22Rv1 (cell line): Measurements from ENCODE around the gene PLB1.

ENCODE experiments used
- H3K27ac ChIP-seq: fragments of 450-650 bp; 2 replicates; pipeline ENCODE4 v1.5.1; 2017
- ZFX ChIP-seq: fragments of 450-650 bp; IDR thresholded peaks from 2 replicates; pipeline ENCODE4 v1.6.1; 2017; ENCODE audit warnings: antibody characterized with exemption, borderline replicate concordance
- TF ChIP-seq, protein P1 (sequence below): fragments of 450-650 bp; IDR thresholded peaks from 2 replicates; pipeline ENCODE4 v1.5.1; 2017; ENCODE audit warnings: mild to moderate bottlenecking

Gene PLB1

GRCh38 chr2:28621172-28622100, 125.6 kb downstream of the PLB1 start:
- H3K27ac ChIP-seq = no peak overlapping the region
- TF ChIP-seq ZFX = no peak
- TF ChIP-seq, protein P1, sequence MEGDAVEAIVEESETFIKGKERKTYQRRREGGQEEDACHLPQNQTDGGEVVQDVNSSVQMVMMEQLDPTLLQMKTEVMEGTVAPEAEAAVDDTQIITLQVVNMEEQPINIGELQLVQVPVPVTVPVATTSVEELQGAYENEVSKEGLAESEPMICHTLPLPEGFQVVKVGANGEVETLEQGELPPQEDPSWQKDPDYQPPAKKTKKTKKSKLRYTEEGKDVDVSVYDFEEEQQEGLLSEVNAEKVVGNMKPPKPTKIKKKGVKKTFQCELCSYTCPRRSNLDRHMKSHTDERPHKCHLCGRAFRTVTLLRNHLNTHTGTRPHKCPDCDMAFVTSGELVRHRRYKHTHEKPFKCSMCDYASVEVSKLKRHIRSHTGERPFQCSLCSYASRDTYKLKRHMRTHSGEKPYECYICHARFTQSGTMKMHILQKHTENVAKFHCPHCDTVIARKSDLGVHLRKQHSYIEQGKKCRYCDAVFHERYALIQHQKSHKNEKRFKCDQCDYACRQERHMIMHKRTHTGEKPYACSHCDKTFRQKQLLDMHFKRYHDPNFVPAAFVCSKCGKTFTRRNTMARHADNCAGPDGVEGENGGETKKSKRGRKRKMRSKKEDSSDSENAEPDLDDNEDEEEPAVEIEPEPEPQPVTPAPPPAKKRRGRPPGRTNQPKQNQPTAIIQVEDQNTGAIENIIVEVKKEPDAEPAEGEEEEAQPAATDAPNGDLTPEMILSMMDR = peak; percentile 66

DNA sequence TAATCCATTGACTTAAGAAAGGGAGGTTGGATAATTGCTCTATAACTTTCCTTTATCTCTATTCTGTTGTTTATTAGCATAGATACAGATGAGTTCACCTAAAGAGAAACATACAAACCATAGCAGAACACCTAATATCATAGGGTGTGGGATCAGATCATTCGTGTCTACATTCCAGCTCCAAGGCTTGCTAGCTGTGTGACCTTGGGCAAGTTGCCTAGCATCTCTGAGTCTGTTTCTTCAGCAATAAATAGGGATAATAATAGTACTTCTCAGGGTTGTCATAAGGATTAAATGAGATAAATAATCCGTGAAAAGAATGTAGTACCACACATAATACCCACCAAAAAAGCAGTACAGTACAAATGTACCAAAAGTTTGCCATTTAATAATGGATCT, 126.2 kb downstream of the PLB1 start:
- TF ChIP-seq, protein P1 = no peak
- no peak for TF ChIP-seq ZFX
- H3K27ac ChIP-seq = no peak overlapping the region

DNA sequence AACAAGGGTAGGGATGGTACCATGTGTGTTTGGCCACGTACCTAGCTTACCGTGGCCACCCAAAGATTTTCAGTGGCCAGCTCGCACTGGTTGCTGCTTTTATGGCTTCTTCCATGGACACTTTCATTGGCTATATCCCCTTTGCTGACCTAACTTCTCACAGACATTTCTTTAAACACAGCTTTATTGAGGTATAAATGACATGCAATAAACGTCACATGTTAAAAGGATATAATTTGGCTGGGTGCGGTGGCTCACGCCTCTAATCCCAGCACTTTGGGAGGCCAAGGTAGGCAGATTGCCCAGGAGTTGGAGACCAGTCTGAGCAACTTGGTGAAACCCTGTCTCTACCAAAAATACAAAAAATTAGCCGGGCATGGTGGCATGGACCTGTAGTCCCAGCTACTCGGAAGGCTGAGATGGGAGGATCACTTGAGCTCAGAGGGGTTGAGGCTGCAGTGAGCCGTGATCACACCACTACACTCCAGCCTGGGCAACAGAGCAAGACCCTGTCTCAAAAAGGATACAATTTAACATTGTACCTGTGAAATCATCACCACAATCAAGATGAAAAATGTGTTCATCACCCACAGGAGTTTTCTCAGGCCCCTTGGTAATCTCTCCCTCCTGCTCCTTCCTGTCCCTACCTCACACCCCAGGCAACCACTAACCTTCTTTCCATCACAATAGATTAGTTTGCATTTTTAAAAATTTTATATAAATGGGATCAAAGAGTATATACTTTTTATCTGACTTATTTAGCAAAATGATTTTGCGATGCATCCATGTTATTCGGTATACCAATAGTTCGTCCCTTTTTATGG, 127.9 kb downstream of the PLB1 start:
- no peak overlapping the region for H3K27ac ChIP-seq

GRCh38 chr2:28624436-28624792, 128.6 kb downstream of the PLB1 start:
- no peak overlapping the region for H3K27ac ChIP-seq
- TF ChIP-seq, protein P1 = no peak

More for the DNA sequence above, 127.9 kb downstream of the PLB1 start:
- no peak for TF ChIP-seq ZFX
- TF ChIP-seq, protein P1 = no peak

DNA sequence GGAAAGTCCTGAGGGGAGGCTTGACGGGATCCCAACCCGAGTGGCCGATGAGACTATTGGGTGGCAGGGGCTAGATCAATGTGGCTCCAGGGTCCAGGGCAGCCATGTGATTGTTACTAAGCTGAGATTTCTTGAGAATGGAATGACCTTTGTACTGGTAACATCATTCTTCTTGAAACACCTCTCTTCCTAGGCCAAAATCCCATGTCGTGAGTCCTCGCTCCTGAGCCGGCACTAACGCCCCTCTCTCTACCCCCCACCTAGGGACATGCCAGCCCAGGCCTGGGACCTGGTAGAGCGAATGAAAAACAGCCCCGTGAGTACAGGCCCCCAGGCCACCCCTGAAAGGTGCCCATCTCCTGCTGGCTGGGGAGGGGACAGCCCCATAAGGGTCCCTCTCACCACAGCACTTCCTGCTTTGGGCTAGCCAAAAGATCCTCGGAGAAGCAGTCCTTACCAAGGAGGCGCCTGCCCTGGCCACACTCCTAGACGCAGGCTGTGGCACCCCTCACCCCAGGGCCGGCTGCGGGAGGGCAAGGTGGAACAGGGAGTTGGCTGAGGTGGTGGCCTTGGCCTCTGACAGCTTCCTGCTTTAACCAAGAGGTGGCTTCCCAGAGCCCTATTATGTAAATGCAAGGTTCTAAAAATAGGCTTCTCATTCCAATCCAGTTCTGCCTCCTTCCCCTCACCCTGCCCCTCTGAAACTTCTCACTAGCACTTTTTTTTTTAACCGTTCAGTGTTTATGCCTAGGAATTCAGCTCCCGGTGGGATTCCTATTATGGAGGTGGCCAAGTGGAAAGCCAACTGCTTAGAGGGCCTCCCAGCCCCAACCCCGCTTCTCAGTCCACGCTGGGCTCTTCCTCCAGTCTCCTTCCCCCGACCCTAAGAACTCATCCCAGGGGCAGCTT, 129.2 kb downstream of the PLB1 start:
- H3K27ac ChIP-seq = no peak overlapping the region
- no peak for TF ChIP-seq ZFX

GRCh38 chr2:28626376-28626775, 130.5 kb downstream of the PLB1 start:
- TF ChIP-seq, protein P1 = no peak
- TF ChIP-seq ZFX = no peak
- no peak overlapping the region for H3K27ac ChIP-seq

DNA sequence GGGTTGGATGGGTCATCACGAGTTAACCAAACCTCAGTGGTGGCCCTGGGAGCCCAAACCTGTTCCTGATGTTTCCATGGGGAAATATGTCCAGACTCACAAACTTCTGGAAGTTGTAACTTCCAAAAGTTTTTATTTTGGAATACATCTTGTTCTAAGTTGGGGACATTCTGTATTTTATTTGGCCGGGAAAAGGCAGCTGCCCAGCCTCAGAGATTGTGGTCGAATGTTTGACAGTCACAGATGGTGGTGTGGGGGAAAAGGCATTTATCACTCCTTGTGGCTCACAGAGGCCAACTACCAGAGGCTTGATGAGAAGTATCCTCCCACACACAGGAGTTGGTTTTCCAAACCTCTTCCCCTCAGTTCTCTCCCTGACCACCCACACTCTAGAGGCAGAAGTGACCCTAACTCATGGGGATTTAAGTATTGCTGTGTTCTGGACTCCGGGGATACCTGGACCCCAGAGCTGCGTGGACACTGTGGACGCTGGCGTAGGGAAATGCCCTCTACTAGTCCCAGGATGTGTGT, 131.1 kb downstream of the PLB1 start:
- no peak overlapping the region for H3K27ac ChIP-seq
- TF ChIP-seq ZFX = no peak
- TF ChIP-seq, protein P1 = no peak
